HCT116 (cell line): ENCODE results near the gene DOK6. TPM values are rescaled to one million over a fixed set of nuclear protein-coding genes. Genes with fewer than 3 reads are reported as not detected.
"Not testable (repeated sequence)": the region's sequence is repeated elsewhere in the genome, so short reads cannot be mapped to it uniquely, and the experiment has no call there.

Experiments used
- ATAC-seq: fragments of 200-7000 bp; cut with Tn5 transposase; 2 replicates; pipeline ENCODE4 v1.9.1; 2020; ENCODE audit warnings: mild to moderate bottlenecking, moderate library complexity
- BruUV-seq: library from RNA; stranded (reverse); fragments of 400-500 nt; replicated peaks from 2 replicates; lab custom pipeline; 2021; lab: Mats Ljungman, UMichigan
- CTCF ChIA-PET: fragments of 300-600 bp; sonication (Branson Sonifier 250); formaldehyde crosslinking; loops from one replicate; lab custom pipeline; 2021; ENCODE audit warnings: antibody characterized with exemption; lab: Charles Lee
- POLR2A ChIA-PET: fragments of 300-600, 350-600 bp; sonication (Branson Sonifier 250); formaldehyde crosslinking; loops from one replicate; lab custom pipeline; 2021; ENCODE audit warnings: antibody characterized with exemption; lab: Charles Lee
- RAD21 ChIA-PET, 2 experiments: fragments of 300-600 bp; sonication (Branson Sonifier 250); formaldehyde crosslinking; loops; one replicate each; lab custom pipeline; 2023; ENCODE audit warnings: low total read pairs in 2 of 2; ENCODE audit not compliant: uncharacterized antibody in 2 of 2, unreplicated experiment in 2 of 2, low non-redundant PET in 1 of 2; lab: Charles Lee
- DNase-seq: peaks from one replicate; pipeline ENCODE4 v3.0.0-alpha.2; 2010; ENCODE audit warnings: low read depth, low spot score
- H2AFZ ChIP-seq: fragments of 200-600 bp; shearing (Covaris generic), sonication (generic); 2 replicates; pipeline ENCODE4 v1.6.1; 2017; ENCODE audit warnings: low read depth, mixed run types, mixed read lengths, antibody characterized with exemption, low read length; ENCODE audit not compliant: poor library complexity, severe bottlenecking
- H3K27ac ChIP-seq: 2 replicates; pipeline ENCODE4 v1.5.1; 2012; ENCODE audit warnings: low read depth, low read length
- H3K27me3 ChIP-seq: fragments of 200-600 bp; sonication (generic); 2 replicates; pipeline ENCODE4 v1.6.1; 2016; ENCODE audit warnings: mixed run types, low read length, mixed read lengths; ENCODE audit not compliant: insufficient read depth
- H3K36me3 ChIP-seq, 2 experiments: fragments of 200-500 bp in 1 of 2; fragments of 200-600 bp in 1 of 2; sonication (Bioruptor generic) in 1 of 2; sonication (generic) in 1 of 2; 2 replicates each; pipeline versions ENCODE4 v1.5.1 to v1.6.1; 2014 to 2016; ENCODE audit warnings: low read length in 2 of 2, inconsistent platforms in 1 of 2, mixed read lengths in 1 of 2, mixed run types in 1 of 2; ENCODE audit not compliant: insufficient read depth in 2 of 2, control insufficient read depth in 1 of 2
- H3K4me1 ChIP-seq, 2 experiments: fragments of 200-600 bp in 1 of 2; sonication (generic) in 1 of 2; 2 replicates each; pipeline versions ENCODE4 v1.5.1 to v1.6.1; 2012 to 2017; ENCODE audit warnings: low read length in 2 of 2, inconsistent platforms in 1 of 2, mild to moderate bottlenecking in 1 of 2, mixed read lengths in 1 of 2, mixed run types in 1 of 2, moderate library complexity in 1 of 2; ENCODE audit not compliant: insufficient read depth in 2 of 2, control insufficient read depth in 1 of 2
- H3K4me2 ChIP-seq: fragments of 200-600 bp; sonication (generic); 2 replicates; pipeline ENCODE4 v1.6.1; 2017; ENCODE audit warnings: mixed run types, low read length, mixed read lengths
- H3K4me3 ChIP-seq, 2 experiments: fragments of 200-600 bp in 1 of 2; sonication (generic) in 1 of 2; replicated peaks in 1 of 2; 2 replicates each; pipeline ENCODE4 v1.5.1; 2011 to 2016; ENCODE audit warnings: low read length in 2 of 2, control low read depth in 1 of 2, low read depth in 1 of 2, mild to moderate bottlenecking in 1 of 2, mixed read lengths in 1 of 2, mixed run types in 1 of 2
- H3K79me2 ChIP-seq: fragments of 200-600 bp; sonication (generic); 2 replicates; pipeline ENCODE4 v1.6.1; 2017; ENCODE audit warnings: mild to moderate bottlenecking, mixed run types, low read length, moderate library complexity, mixed read lengths; ENCODE audit not compliant: insufficient read depth
- H3K9ac ChIP-seq: fragments of 200-600 bp; sonication (generic); 2 replicates; pipeline ENCODE4 v1.6.1; 2016; ENCODE audit warnings: low read length, mixed read lengths
- H3K9me2 ChIP-seq: fragments of 200-600 bp; sonication (generic), shearing (Covaris generic); 2 replicates; pipeline ENCODE4 v1.6.1; 2017; ENCODE audit warnings: mixed run types, mild to moderate bottlenecking, moderate library complexity; ENCODE audit not compliant: insufficient read depth
- H3K9me3 ChIP-seq, 2 experiments: fragments of 200-500 bp in 1 of 2; fragments of 200-600 bp in 1 of 2; sonication (Bioruptor generic) in 1 of 2; sonication (generic) in 1 of 2; 2 replicates each; pipeline ENCODE4 v1.6.1; 2014 to 2017; ENCODE audit warnings: low read length in 2 of 2, mixed read lengths in 2 of 2, inconsistent platforms in 1 of 2, low read depth in 1 of 2, mild to moderate bottlenecking in 1 of 2, mixed run types in 1 of 2, moderate library complexity in 1 of 2; ENCODE audit not compliant: control insufficient read depth in 1 of 2, insufficient read depth in 1 of 2
- H4K20me1 ChIP-seq: fragments of 200-600 bp; sonication (generic), shearing (Covaris generic); 2 replicates; pipeline ENCODE4 v1.6.1; 2017; ENCODE audit warnings: mixed run types, mild to moderate bottlenecking, moderate library complexity; ENCODE audit not compliant: insufficient read depth
- CBX3 ChIP-seq: IDR thresholded peaks from 2 replicates; pipeline ENCODE4 v1.6.1; 2012; ENCODE audit warnings: low read depth
- CEBPB ChIP-seq: IDR thresholded peaks from 2 replicates; pipeline ENCODE4 v1.6.1; 2012; ENCODE audit warnings: low read depth
- CTCF ChIP-seq, 3 experiments: fragments of 200-600 bp in 1 of 3; sonication (generic) in 1 of 3; IDR thresholded peaks in 2 of 3; conservative IDR thresholded peaks in 1 of 3; 2 replicates each; pipeline ENCODE4 v1.5.1; 2012 to 2017; ENCODE audit warnings: low read depth in 2 of 3, low read length in 2 of 3, antibody characterized with exemption in 1 of 3, borderline replicate concordance in 1 of 3, control low read depth in 1 of 3, mild to moderate bottlenecking in 1 of 3, mixed read lengths in 1 of 3, mixed run types in 1 of 3, moderate library complexity in 1 of 3; ENCODE audit not compliant: insufficient read depth in 1 of 3
- EZH2phosphoT487 ChIP-seq: fragments of 200-600 bp; IDR thresholded peaks from 2 replicates; pipeline ENCODE4 v1.6.1; 2018; ENCODE audit warnings: antibody characterized with exemption, borderline replicate concordance
- JUND ChIP-seq: IDR thresholded peaks from 2 replicates; pipeline ENCODE4 v1.6.1; 2012
- POLR2A ChIP-seq: IDR thresholded peaks from 2 replicates; pipeline ENCODE4 v1.7.0; 2011; ENCODE audit warnings: borderline replicate concordance; ENCODE audit not compliant: insufficient read depth, insufficient read length; ENCODE audit errors: extremely low read depth
- SP1 ChIP-seq: IDR thresholded peaks from 2 replicates; pipeline ENCODE4 v1.6.1; 2012; ENCODE audit warnings: low read depth
- SRF ChIP-seq: IDR thresholded peaks from 2 replicates; pipeline ENCODE4 v1.6.1; 2012; ENCODE audit warnings: low read depth
- intact Hi-C: fragments of 100-400 bp; cut with micrococcal nuclease; formaldehyde crosslinking; loops from 2 replicates; pipeline ENCODE4 v1.10.0; 2022
- total RNA-seq: library from RNA; stranded (reverse); gene quantifications from one replicate; pipeline ENCODE4 v1.2.1, GENCODE V29; 2021; ENCODE audit not compliant: unreplicated experiment

The DOK6 gene
- total RNA-seq, 1 experiment from 2014 or later = not detected

DNA sequence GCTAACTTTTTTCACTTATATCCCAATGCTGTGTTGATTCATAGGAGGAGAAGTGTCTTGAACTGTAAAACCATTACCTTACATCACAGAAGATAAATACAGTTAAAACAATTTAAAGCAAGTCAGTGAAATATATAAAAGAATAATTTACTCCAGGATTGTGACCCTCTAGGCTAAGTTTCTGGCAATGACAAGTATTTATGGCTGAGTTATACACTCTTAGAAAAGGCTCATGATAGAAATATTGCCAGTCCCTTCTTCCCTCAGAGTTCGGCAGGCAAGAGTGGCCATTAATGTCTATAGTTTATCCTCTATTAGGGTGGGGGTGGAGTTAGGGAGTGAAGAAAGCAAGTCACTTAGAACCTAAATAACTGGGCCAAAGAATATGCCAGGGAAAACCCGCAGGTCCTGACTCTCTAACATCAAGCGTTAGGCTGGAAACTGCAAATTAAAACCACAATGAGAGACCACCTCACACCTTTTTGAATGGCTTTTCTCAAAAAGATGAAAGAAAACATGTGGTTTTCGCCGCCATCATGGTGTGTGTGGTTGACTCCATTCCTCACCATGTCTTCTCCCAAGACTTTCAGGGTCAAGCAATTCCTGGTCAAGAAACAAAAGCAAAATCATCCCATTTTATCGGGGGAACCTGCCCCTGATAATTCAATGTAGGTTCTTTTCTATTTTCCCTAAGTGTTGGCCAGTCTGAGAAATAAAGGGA lies 477.7 kb downstream of the DOK6 start:
- no peaks in the 10 kb centered on the region for H3K9me2 ChIP-seq
- CTCF ChIA-PET = no interaction called here
- no peaks in the 10 kb centered on the region for H3K79me2 ChIP-seq
- POLR2A ChIA-PET = no interaction called here
- H3K9me3 ChIP-seq = no peaks in the 10 kb centered on the region
- H3K4me2 ChIP-seq = no peak overlapping the region
- DNase-seq (no peak), ATAC-seq (no peak)
- H2AFZ ChIP-seq = no peak overlapping the region
- TF ChIP-seq POLR2A (no peak), EZH2phosphoT487 (no peak), JUND (no peak), SRF (no peak), CBX3 (no peak), CEBPB (no peak), CTCF (IDR thresholded peaks at IDR 0.05 in 2 of 3, conservative IDR thresholded peaks at IDR 0.05 in 1 of 3; ENCODE audit: borderline replicate concordance in 1 of 3, insufficient read depth in 1 of 3, low read depth in 2 of 3, low read length in 2 of 3) (no peak), SP1 (no peak)
- RAD21 ChIA-PET = no interaction called here
- H3K4me1 ChIP-seq = no peaks in the 10 kb centered on the region
- no peaks in the 10 kb centered on the region for H4K20me1 ChIP-seq
- no peaks in the 10 kb centered on the region for H3K27me3 ChIP-seq
- intact Hi-C loops = no loop called here
- no peaks in the 10 kb centered on the region for H3K36me3 ChIP-seq
- H3K4me3 ChIP-seq = no peak overlapping the region
- BruUV-seq = no TSS peak
- no peak overlapping the region for H3K27ac ChIP-seq
- no peak overlapping the region for H3K9ac ChIP-seq

DNA sequence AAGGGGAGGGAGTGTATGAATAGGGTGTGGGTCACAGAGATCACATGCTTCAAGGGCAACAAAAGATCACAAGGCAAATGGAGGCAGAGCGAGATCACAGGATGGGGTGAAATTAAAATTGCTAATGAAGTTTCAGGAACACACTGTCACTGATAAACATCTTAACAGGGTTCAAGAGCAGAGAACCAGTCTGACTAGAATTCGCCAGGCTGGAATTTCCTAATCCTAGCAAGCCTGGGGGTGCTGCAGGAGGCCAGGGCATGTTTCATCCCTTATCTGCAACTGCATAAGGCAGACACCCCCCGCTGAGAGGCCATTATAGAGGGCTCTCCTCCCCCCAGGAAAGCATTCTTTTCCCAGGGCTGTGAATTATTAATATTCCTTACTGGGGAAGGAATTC lies 478.4 kb downstream of the DOK6 start:
- H3K27me3 ChIP-seq, H3K36me3 ChIP-seq, intact Hi-C loops, H3K4me1 ChIP-seq, H3K4me2 ChIP-seq, BruUV-seq, DNase-seq, H3K79me2 ChIP-seq, CTCF ChIA-PET, H4K20me1 ChIP-seq, POLR2A ChIA-PET, H3K27ac ChIP-seq, H3K9ac ChIP-seq, H2AFZ ChIP-seq, H3K9me3 ChIP-seq, ATAC-seq, RAD21 ChIA-PET, H3K4me3 ChIP-seq, H3K9me2 ChIP-seq: not testable (repeated sequence)
